NCI-H524 (cell line): ENCODE data around the gene NUTM2E.
"Not testable (repeated sequence)": the region's sequence is repeated elsewhere in the genome, so short reads cannot be mapped to it uniquely, and the experiment has no call there.

Experiments
- DNase-seq, 2 experiments: peaks; one replicate each; lab custom pipeline; 2025; lab: John Stamatoyannopoulos, UW

The NUTM2E gene, protein sequence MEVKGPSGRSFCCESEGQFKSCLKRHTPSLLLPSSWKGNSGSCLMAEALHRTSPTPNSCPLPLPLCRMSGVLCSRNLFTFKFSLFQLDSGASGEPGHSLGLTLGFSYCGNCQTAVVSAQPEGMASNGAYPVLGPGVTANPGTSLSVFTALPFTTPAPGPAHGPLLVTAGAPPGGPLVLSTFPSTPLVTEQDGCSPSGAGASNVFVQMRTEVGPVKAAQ (N-terminal part only)

DNA sequence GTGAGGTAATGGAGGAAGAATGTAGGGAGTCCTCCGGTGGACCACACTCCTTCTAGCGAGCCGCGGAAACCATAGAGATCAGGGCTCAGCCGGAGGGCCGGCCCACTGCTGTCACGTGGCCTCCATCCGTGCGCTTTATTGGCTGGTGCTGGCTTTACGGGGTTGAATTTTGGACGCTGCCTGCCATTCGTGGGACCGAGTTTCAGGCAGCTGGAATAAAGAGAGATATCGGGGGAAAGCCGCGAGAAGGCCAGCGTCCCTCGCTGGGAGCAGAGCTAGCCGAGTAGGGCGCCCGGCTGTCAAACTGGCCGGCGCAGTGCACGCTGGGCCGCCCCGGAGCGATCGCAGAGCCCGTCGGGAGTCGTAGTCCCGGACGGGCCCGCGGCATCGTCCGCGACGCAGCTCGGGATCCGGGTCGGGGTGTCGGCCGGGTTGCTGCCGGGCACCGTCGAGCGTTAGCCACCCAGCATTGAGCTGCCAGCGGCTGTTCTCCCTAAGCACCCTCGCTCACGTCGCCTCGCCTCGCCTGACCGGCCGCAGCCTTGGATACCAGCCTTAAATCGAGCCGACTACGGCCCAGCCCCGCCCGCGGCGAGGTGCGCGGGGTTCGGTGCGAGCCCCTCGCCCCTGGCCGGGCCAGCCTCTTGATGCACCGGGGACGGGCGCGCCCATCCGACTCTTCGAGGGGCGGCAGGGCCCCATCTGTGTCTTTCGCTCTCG, at the start of gene NUTM2E:
Gene NUTM2E (plus strand): TSS at position 244 of the 720 bp plus-strand sequence. CDS start 15,002 bp downstream, outside the sequence.
- peak; percentile 1 to 60 for DNase-seq

DNA sequence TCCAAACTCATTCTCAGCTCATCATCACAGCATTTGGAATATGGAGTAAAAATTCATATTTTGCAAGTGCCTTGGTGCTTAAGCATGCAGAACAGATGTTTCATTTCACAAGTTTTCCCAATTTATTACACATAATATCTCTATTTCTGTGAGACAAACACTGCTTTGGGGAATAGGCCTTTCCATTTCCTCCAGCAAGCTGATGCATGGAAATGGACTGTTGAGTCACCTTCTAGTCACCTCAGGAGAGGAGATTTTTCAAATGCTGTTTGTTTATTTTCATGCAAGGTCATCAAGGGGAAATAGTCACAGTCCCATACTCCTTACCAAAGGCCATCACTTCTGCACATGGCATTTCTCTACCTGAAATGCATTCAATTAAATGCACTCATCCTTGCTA, 48.5 kb upstream of the NUTM2E start:
- DNase-seq = not testable (repeated sequence)

DNA sequence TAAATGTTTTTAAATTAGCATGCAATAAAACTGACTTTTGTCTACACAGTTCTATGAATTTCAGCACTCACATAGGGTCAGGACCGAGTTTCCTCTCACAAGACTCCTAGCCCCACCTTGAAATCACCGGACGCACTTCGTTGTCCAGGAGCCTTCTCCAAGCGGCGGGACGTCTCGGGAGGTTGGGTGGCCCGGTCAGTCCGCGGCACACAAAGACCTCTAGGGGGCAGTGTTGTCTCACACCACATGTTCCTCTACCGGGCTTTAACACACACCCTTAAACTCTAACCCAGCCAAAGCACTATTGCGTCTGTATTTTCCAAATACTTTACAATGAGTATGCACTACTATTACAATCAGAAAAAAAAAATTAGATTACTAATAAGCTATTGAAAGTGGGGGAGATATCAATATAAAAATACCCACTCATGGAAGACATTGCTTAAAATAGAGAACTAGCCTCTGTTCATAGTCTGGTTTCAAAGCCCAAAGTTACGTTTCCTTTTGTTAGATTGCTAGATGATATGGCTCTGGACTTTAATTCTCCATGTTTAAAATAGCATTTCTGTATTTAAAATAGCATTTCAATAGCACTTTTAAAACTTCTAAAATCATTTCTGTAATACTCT, 47.1 kb upstream of the NUTM2E start:
- DNase-seq = peak in 1 of 2 experiments; percentile 0

DNA sequence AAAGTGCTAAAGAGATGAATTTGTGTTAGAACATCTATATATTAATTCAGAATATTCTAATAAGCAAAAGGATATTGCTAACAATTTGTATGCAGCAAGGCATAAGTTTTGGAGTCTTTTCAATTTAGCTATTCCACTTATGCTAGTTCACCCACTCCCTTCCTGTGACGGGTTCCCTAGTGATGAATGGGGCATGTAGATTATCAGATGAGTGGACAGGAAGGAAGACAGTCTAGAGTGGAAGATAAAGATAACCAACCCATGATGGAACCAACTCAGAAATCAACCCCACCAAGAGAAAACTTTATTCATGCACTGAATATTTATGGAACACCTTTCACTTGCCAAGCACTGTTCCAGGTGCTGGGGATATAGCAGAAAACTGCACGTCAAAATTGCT, 46.5 kb upstream of the NUTM2E start:
- not testable (repeated sequence) for DNase-seq

DNA sequence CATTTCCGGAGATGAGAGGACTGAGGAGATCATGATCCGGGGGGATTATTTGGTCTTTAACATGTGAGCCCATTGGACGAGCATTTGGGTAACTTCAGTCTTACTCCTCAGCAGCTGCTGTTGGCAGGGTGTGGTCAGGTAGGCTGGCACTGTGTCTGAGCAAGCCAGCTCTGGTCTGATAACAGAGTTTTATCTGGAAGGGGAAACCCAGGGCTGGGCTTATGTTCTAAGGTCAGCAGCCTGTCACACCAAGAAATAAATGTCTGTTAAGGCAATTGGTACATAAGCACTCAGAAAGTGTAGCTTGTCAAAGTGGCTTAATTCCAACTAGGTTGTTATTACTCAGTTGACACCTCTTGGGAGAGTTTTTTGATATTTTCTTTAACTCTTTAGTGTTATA, 45.0 kb upstream of the NUTM2E start:
- not testable (repeated sequence) for DNase-seq

DNA sequence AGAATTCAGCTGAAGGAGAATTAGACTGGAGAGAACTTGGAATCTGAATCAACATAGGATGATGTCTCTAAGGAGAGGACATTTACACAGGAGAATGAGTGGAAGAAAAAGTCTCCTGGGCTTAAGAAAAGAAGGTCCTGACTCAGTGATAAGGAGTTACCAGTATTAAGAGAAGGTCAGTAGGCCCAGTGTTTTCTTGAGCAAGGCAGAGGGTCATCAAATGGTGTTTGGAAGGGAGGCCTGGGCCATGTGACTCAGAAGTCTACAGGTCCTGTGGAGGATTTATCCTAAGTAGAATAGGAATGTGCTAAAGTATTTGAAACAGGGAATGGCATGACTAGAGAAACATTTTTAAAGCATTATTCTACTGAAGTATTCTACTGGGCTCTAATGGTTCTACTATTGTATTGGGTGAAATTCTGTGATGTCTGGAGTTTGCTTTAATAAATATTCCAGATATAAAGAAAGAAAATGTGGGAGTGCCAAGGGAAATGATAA, 39.0 kb upstream of the NUTM2E start:
- not testable (repeated sequence) for DNase-seq

DNA sequence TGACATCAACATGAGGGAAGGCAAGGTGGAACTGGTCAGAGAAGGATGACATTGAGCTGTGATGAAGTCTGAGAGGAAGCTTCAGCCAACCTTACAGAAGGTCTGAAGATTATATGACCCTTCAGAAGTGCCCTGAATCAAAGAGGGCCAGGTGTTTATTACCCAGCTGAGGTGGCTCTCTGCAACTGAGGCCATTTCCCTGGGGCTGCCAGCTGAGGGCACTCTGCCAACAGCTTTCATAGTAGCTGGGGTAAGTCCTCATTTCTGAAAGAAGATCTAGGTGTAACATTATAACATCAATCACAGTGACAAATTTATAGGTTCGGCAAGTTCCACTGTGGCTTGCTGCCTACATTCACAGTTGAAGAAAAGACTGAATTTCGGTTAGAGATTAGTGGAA, 37.2 kb upstream of the NUTM2E start:
- DNase-seq = not testable (repeated sequence)

DNA sequence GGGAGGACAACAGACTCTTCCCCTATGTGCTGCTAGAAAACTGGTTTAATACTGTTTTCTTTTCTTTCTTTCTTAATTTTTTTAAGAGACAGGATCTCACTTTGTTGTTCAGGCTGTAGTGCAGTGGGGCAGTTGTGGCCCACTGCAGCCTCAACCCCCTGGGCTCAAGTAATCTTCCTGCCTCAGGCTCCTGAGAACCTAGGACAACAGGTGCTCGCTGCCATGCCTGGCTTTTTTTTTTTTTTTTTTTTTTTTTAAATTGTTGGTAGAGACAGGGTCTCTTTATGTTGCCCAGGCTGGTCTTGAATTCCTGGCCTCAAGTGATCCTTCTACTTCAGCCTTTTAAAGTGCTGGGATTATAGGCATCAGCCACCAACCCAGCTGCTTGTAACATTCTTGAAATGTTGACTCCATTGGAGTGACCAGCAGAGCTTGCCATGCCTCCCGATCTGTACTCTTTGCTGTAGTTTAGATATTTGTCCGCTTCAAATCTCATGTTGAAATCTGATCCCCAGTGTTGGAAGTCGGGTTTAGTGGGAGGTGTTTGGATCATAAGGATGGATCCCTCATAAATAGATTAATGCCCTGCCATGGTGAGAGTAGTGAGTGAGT, 34.5 kb upstream of the NUTM2E start:
- peak in 1 of 2 experiments; percentile 15 for DNase-seq

DNA sequence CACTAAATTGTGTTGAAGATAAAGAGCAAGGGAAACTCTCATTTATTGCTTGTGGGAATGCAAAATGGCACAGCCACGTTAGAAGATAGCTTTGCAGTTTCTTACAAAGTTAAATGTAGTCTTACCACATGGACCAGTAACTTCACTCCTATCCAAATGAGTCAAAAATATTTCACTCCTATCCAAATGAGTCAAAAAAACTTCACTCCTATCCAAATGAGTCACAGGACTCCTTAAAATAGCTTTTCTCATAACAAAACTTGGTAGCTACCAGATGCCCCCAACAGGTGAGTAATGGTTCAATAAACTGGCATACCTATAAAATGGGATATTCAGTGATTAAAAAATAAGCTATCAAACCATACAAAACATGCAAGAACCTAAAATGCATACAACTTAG, 27.2 kb upstream of the NUTM2E start:
- DNase-seq = not testable (repeated sequence)

DNA sequence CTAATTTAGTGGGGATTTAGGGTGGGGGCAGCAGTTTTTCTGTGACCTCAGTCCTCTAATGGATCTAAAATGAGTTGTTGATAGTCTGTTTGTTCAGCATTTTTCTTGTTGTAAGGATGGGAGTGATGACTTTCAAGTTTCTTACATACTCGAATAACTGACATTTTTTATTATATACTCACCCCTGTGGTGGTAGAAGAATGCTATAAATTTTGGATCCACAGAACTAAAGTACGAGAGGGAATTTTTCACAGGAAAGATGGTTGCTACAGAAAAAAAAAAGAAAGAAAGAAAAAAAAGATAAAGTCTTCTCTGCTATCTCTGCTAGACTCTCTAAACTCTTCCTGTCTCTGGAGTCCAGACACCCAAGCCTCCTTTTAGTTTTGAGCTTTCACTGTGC, 20.7 kb upstream of the NUTM2E start:
- DNase-seq = not testable (repeated sequence)

DNA sequence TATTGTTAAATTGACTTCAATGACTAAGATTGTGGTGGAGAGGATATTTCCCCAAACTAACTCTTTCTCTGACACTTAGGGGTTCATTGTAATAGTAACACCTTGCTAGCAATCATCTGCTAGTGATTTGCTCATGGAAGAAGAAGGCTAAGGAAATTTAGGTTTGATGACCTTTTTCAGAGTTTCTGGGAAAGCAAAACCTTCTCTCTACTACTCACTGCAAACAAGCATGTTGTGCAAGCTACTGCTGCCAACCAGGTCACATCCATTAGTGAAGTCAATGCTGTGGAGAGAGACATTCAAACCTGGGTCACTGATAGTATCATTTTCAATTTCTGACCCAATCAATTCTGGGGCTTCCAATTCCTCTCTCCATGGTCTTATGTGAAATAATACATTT, 14.6 kb upstream of the NUTM2E start:
- DNase-seq = not testable (repeated sequence)

DNA sequence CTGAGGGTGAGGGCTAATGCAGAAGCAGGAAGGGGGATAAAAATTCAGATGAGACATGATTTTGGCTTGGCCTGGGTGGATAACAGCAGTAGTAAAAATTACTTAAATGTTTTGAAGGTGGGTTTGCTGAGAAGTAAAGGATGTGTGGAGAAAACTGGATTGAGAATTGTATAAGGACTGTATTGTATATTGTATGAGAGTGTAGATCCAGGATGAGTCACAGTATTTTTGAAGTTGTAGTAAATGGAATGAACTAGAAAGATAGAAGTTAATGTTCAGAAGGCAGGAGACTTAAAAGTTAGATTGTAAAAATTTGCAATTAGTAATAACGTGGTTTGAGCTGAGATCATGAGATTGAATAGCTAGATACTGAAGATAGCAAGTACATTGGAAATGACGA, 10.2 kb upstream of the NUTM2E start:
- not testable (repeated sequence) for DNase-seq

DNA sequence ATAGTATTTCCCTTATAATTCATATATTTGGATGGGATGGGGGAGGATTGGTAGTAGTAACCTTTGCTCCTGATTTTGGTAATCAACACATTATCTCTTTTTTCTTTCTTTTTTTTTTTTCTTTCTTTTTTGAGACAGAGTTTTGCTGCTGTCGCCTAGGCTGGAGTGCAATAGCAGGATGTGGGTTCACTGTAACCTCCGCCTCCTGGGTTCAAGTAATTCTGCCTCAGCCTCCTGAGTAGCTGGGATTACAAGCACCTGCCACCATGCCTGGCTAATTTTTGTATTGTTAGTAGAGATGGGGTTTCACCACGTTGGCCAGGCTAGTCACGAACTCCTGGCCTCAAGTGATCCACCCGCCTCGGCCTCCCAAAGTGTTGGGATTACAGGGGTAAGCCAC, 3.2 kb upstream of the NUTM2E start:
- DNase-seq = not testable (repeated sequence)

DNA sequence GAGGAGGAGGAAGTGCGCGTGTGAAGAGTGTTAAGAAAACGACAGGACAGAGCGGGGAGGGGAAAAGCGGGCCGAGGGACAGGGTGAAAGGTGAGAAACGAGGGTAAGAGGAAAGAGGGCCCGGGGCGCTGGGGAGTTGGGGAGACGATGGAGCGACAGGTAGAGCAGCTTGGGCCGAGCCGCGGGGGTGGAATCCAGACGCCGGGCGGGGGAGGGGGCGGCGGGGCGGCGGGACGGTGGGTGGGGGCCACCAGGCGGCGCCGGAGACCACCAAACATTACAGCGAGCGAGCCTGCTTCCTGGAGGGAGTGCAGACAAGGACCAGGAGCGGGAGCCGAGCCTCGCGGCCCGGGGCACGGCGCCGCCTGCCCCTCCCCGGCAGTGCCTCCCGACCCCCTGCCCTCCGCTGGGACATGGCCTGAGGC, 940 bp upstream of the NUTM2E start:
- DNase-seq = not testable (repeated sequence)

DNA sequence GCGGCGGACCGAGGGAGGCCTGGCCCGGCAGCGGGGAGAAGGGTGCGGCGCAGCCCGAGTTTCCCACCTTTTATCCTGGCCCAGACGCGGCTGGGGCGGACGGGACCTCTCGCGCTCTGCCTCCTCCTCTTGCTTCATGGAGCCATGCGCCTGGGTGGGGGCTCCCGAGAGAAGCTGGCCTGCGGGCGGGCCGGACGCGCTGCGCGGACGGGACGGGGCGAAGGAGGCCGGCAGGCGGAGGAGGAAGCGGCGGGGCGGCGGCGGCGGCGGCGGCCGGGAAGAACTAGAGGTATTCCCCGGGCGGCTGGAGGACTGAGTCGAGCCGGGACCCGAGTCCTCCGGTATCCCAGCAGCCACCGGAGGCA, 426 bp upstream of the NUTM2E start:
- not testable (repeated sequence) for DNase-seq

DNA sequence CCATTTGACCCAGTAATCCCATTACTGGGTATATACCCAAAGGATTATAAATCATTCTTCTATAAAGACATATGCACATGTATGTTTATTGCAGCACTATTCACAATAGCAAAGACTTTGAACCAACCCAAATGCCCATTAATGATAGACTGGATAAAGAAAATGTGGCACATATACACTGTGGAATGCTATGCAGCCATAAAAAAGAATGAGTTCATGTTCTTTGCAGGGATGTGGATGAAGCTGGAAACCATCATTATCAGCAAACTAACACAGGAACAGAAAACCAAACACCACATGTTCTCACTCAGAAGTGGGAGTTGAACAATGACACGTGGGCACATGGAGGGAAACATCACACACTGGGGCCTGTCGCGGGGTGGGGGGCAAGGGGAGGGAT, 7.3 kb downstream of the NUTM2E start:
- not testable (repeated sequence) for DNase-seq

DNA sequence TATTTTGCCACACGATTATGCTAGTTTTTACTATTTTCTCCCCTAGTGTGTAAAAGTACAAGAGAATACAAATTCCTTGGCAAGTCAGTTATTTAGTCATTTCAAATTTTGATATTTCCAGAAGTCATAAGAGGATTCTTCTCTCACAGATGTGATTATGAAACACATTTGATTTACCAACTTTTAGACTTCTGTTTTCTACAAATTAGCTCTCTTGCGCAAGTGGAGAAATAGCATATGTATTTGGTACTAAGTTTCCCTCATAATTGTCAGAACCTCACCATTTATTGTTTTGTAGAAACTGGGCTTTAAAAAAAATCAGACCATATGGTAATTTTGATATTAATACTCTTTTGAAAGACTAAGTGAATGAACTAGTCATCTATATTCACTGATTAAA, 9.4 kb downstream of the NUTM2E start:
- DNase-seq = not testable (repeated sequence)

DNA sequence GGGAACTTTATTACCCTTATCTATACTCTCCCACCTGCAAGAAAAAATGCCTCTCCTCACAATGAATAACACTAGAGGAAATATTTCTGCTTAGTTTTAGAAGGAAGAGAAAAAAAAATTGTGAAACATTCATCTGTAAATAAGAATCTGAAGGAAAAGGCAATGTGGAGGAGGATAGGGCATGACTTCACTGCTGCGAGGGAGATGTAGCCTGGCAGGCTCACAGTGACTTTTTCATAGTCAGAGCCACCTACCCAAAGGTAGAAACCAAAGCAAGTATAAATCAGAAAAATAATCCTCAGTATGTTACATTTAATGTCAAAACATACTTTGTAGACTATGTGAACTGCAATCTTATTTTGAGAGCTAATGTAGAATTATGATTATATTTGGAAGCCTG, 10.4 kb downstream of the NUTM2E start:
- not testable (repeated sequence) for DNase-seq

DNA sequence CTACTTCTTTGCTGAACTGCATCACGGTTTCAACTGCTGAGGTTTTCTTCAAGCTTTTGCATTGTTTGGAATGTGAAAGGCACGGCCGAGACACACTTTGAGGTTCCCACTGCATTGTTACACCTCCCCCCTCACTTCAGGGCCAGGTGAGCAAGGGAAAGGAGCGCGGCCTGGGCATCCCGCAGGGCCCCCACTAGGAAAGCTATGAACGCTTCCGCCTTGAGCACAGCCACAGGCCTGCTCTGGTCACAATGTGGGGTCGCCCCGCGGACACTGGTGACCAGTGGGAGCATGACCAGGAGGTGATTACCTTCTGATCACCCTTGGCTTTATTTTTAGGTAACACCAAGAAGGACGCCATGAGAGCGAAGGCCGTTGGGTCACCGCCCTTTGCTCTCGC, 11.9 kb downstream of the NUTM2E start:
- DNase-seq = not testable (repeated sequence)

DNA sequence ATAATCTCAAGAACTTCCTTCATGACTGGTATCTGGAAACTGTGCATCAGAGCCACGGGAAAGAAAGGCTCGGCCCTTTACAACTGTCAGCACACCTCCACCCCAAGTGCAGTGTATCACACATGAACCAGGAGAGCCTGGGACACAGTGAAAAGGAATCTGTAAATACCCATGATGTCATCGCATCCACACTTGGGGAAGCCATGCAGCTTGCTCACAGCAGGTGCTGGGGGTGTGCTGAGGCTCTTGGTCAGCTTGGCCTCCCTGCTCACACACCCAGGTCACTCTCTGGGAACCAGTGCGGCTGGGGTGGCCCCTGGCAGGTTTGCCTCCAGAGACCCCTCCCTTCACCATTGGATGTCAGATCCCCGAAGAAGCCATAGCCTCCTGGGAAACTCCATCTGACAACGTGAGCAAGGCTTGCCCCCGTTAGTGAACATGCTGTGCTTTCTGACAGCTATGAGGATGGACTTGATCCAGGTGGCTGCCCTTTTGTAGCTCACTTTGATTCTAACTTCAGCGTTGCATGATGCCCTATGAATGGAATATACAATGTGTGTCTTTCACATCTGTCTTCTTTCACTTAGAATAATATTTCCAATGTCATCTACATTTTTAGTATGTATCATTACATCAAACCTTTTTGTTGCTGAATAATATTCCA, 26.8 kb downstream of the NUTM2E start:
- not testable (repeated sequence) for DNase-seq

DNA sequence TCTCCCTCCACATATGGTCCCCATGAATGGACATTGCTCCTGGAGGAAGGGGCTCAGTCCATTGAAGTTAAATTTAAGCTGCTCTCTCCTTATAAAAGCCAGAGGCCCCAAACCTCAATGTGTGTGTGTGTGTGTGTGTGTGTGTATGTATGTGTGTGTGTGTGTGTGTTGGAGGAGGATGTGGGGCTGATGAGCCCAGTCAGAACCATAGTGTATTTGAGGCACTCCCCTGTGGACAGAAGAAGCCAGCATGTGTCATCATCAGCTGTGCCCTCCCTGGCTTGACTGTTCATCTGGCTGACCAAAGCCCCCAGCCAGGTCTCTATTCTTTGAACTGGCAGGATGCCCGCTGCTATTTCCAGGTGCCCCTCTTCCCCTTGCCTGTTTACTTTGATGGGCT, 35.7 kb downstream of the NUTM2E start:
- not testable (repeated sequence) for DNase-seq

DNA sequence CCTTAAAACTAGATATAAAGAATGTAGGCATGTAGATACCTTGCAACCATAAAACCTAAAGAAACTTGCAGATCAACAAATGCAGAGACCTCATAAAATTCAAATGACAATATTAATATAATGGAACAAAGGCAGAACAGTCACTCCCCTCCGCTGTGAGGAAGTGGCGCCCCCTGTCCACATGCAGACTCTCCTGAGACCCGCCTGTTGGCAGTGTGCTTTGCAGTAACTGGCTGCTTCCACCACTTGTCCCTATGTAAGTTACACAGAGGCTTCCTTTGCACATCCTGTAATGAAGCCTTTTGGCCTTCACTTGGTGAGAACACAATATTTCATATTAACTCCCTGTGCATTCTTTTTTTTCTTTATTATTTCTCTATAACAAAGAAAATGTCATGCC, 36.3 kb downstream of the NUTM2E start:
- DNase-seq = not testable (repeated sequence)
